ENCODE measurements around the gene TMPRSS4. TPM values are rescaled to one million over a fixed set of nuclear protein-coding genes. Genes with fewer than 3 reads are reported as not detected.

Gene TMPRSS4
- total and polyA plus RNA-seq, 2 donors (not counting 1 experiment from before 2014, with no cell fraction given), result not detected

DNA sequence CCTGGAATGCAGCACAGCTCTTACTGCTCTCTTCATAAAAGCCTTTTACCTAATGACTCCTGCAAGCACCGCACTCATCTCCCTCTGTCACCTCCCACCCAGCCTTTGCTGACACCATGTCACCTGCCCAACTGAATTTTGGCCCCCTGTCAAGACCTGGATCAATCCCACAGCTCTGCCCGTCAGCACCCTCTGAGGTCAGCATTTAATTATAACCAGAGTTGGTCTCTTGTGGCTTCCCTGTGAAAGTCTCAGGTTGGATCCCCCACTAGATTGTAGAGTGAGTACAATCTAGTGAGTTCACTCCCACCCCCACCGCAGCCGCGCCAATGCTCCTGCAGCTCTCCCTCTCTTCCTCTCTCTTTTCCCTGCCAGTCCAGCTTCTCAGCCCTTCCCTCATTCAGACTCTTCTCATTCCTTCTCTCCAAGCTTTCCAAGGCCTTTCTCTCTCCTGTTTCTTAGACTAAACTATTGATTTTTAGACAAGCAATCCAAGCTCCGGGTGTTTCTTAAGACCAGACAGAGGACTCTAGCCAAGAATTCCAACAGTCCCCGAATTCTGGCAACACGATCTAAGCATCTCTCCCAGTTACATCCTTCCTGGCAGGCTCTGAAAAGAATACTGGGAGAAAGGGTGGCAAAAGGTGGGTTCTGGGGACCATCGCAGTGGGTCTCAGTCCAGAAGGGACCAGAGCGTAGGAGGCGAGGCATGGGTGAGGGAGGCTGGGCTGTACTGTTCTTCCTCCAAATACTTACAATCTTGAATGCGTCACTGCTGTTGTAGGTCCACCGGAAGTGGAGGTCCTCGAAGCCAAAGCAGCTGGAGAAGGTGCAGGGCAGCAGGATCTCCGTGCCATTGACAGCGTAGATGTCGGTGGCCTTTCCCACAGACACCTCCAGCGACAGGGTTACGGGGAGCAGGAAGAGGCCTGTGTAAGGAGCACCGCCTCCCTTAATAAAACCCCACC, 67.7 kb downstream of the TMPRSS4 start:
- Histone ChIP-seq H2AFZ (ENCODE audit: insufficient read depth, low read depth, low read length, poor library complexity, severe bottlenecking) (no peak overlapping the region), H3K4me2 (replicated peaks; ENCODE audit: low read depth, low read length, poor library complexity, severe bottlenecking) (peak overlapping the region; percentile 96), H3K9me3 (ENCODE audit: control extremely low read depth in 1 of 3, control insufficient read depth in 2 of 3, insufficient read depth in 1 of 3, low read length in 2 of 3) (no peaks in the 10 kb centered on the region), H3K27ac (ENCODE audit: low read length in 2 of 2) (no peak overlapping the region), H4K20me1 (ENCODE audit: control insufficient read depth, insufficient read depth, low read length, poor library complexity, severe bottlenecking) (no peaks in the 10 kb centered on the region), H3K9ac (ENCODE audit: low read length) (no peak overlapping the region), H3K79me2 (ENCODE audit: control insufficient read depth, insufficient read depth, low read length) (no peaks in the 10 kb centered on the region), H3K36me3 (replicated peaks in 1 of 2; ENCODE audit: control extremely low read depth in 1 of 2, control insufficient read depth in 1 of 2, extremely low read depth in 1 of 2, insufficient read depth in 2 of 2, low read length in 1 of 2) (no peaks in the 10 kb centered on the region), H3K4me1 (ENCODE audit: control insufficient read depth in 2 of 2, insufficient read depth in 2 of 2, low read length in 2 of 2) (peaks cover 0 to 6% of the 10 kb centered on the region in 2 donors), H3K27me3 (replicated peaks in 1 of 4; ENCODE audit: control extremely low read depth in 1 of 4, control insufficient read depth in 3 of 4, insufficient read depth in 4 of 4, low read length in 3 of 4) (peaks cover 0 to 66% (median 26%) of the 10 kb centered on the region in 4 experiments), H3K4me3 (ENCODE audit: control extremely low read depth in 1 of 5, extremely low read depth in 1 of 5, insufficient read depth in 1 of 5, low read depth in 2 of 5, low read length in 4 of 5) (no peak overlapping the region)
- Mint-ChIP-seq H3K9me3 (ENCODE audit: insufficient read depth) (no peaks in the 10 kb centered on the region), H3K27ac (no peak overlapping the region), H3K27me3 (peaks cover 75% of the 10 kb centered on the region), H3K4me3 (peak overlapping the region; percentile 85), H3K4me1 (peaks cover 7% of the 10 kb centered on the region)
- DNase-seq (no peak), ATAC-seq (ENCODE audit: low read depth) (no peak)
- intact Hi-C loops (cut with micrococcal nuclease), result loop anchor here (1.0 to 2.0 kb wide), 6 partner anchors 27 to 515 kb away; no protein-coding TSS in a partner anchor
- POLR2A ChIA-PET, result interaction anchor here (0.6 kb wide), 1 partner anchor 466 kb away, joined by 10 read pairs; no protein-coding TSS in a partner anchor
- TF ChIP-seq, protein P1, sequence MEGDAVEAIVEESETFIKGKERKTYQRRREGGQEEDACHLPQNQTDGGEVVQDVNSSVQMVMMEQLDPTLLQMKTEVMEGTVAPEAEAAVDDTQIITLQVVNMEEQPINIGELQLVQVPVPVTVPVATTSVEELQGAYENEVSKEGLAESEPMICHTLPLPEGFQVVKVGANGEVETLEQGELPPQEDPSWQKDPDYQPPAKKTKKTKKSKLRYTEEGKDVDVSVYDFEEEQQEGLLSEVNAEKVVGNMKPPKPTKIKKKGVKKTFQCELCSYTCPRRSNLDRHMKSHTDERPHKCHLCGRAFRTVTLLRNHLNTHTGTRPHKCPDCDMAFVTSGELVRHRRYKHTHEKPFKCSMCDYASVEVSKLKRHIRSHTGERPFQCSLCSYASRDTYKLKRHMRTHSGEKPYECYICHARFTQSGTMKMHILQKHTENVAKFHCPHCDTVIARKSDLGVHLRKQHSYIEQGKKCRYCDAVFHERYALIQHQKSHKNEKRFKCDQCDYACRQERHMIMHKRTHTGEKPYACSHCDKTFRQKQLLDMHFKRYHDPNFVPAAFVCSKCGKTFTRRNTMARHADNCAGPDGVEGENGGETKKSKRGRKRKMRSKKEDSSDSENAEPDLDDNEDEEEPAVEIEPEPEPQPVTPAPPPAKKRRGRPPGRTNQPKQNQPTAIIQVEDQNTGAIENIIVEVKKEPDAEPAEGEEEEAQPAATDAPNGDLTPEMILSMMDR (IDR thresholded peaks at IDR 0.05), result no peak
- TF ChIP-seq EZH2 (IDR thresholded peaks at IDR 0.05; ENCODE audit: borderline replicate concordance, insufficient read depth, low read depth, low read length, poor library complexity, severe bottlenecking), result no peak
- 76% methylated on average over 13 of the region's 20 CpGs for WGBS (ENCODE audit: insufficient coverage)
- CTCF ChIA-PET, result interaction anchor here (0.7 to 8.7 kb wide), 10 partner anchors 8 to 344 kb away, joined by 3 to 96 read pairs (median 5); partner anchors contain the start of gene SCN4B

All from B cell (primary cell).